Urinary bladder (tissue), 4 donors: ENCODE data around the gene FBXL16. TPM values are rescaled to one million over a fixed set of nuclear protein-coding genes. Genes with fewer than 3 reads are reported as not detected.
"Not testable (repeated sequence)": the region's sequence is repeated elsewhere in the genome, so short reads cannot be mapped to it uniquely, and the experiment has no call there.

ENCODE experiments used
- DNase-seq: peaks from one replicate; pipeline ENCODE4 v3.0.0-alpha.2; 2015; ENCODE audit errors: extremely low spot score
- H3K27ac ChIP-seq: one replicate; pipeline ENCODE4 v1.5.1; 2013; ENCODE audit warnings: low read depth, mild to moderate bottlenecking, moderate library complexity
- H3K36me3 ChIP-seq: one replicate; pipeline ENCODE4 v1.6.1; 2013; ENCODE audit warnings: mild to moderate bottlenecking, moderate library complexity; ENCODE audit not compliant: insufficient read depth
- H3K4me1 ChIP-seq: one replicate; pipeline ENCODE4 v1.6.1; 2013; ENCODE audit warnings: mild to moderate bottlenecking, moderate library complexity; ENCODE audit not compliant: insufficient read depth
- H3K4me3 ChIP-seq: one replicate; pipeline ENCODE4 v1.5.1; 2013; ENCODE audit warnings: low read depth, low read length
- WGBS: extraction: QIAGEN DNeasy Blood & Tissue Kit; methylation state at CpG from one replicate; pipeline ENCODE4 v1.1.7; 2013; 5-methylcytosine and 5-hydroxymethylcytosine counted together
- polyA plus RNA-seq: library from polyadenylated mRNA; stranded (reverse); fragments of 200-250 nt; gene quantifications from one replicate; pipeline ENCODE4 v1.2.3, GENCODE V29; 2013
- total RNA-seq: library from RNA; depleted of rRNA; stranded (reverse); fragments of >200 nt; gene quantifications from one replicate; pipeline ENCODE4 v1.2.3, GENCODE V29; 2014
- donor health status: healthy with polysubstance abuse.
- donor health status: healthy.

Gene FBXL16, protein sequence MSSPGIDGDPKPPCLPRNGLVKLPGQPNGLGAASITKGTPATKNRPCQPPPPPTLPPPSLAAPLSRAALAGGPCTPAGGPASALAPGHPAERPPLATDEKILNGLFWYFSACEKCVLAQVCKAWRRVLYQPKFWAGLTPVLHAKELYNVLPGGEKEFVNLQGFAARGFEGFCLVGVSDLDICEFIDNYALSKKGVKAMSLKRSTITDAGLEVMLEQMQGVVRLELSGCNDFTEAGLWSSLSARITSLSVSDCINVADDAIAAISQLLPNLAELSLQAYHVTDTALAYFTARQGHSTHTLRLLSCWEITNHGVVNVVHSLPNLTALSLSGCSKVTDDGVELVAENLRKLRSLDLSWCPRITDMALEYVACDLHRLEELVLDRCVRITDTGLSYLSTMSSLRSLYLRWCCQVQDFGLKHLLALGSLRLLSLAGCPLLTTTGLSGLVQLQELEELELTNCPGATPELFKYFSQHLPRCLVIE
- total RNA-seq: 0.26 TPM
- polyA plus RNA-seq: 0.68 TPM

DNA sequence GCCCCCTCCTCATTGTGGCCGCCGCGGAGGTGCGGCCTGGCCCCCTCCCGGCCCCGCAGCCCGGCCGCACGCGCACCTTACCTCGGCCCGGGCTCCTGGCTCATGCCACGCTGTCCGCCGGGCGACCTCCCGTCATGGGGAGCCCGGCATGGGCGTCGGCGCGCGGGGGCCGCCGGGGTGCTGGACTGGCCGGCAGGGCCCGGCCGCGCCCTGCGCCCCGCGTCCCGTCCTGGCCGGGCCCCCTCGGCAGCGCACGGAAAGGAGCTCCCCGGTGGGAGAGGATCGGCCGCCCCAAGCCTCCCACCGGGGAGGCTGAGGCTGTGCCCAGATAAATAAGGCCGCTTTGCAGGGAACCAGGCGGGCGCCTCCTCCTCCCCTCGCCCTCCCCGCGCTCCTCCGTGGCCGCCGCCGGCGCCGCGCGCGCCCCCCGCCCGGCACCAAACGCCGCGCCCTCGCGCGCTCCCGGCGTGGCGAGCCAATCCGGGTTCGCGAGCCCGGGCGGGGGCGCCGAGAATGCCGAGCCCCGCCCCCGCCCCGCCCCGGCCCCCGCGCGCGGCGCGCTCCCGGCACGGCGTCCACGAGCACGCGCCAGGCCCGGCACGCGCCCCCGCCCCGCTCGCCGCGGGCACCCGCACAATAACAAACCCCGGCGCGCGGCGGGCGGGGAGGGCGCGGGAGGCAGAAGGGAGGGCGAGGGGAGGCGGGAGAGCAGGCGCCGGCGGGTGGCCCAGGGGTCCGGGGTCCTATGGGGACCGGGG lies at the start of gene FBXL16:
FBXL16 (minus strand) TSS at position 371 of the 758 bp plus-strand sequence. CDS start 8,396 bp downstream, outside the sequence.
- Histone ChIP-seq H3K27ac (no peak within 1 kb of the TSS), H3K4me3 (peak within 1 kb of the TSS; percentile 25), H3K36me3 (no peaks in the 10 kb centered on the region), H3K4me1 (peaks cover 3% of the 10 kb centered on the region)
- 1% methylated on average over 113 of the region's 115 CpGs for WGBS
- no peak for DNase-seq

DNA sequence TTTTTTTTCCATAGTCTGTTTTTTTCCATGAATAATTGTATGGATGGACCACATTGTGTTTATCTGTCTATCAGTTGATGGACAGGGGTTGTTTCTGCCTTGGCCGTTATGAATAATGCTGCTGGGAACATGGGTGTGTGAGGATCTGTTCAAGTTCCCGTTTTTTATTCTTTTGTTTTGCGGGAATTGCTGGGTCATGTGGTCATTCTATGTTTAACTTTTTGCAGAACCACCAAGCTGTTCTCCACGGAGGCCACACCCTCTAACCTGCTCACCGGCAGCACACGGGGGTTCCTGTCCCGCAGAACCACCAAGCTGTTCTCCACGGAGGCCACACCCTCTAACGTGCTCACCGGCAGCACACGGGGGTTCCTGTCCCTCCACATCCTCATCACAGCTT lies 49.1 kb upstream of the FBXL16 start:
- WGBS: 58% methylated on average over 11 of the region's 11 CpGs
- DNase-seq: no peak
- H3K27ac ChIP-seq: no peak overlapping the region
- no peaks in the 10 kb centered on the region for H3K4me1 ChIP-seq
- H3K36me3 ChIP-seq: no peaks in the 10 kb centered on the region
- no peak overlapping the region for H3K4me3 ChIP-seq

DNA sequence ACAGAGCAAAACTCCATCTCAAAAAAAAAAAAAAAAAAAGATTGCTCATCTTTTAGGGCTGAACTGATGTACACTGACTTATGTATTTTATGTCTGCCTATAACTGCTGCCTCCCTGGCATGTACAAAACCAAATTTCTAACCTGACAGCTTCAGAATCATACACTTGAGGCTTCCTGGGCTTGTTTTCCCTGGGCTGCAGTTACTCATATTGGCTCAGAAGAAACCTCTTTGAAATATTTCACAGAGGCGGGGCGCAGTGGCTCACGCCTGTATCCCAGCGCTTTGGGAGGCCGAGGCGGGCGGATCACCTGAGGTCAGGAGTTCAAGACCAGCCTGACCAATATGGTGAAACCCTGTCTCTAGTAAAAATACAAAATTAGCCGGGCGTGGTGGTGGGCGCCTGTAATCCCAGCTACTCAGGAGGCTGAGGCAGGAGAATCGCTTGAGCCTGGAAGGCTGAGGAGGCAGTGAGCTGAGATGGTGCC lies 48.6 kb upstream of the FBXL16 start:
- not testable (repeated sequence) for H3K27ac ChIP-seq, H3K36me3 ChIP-seq, H3K4me1 ChIP-seq, DNase-seq, H3K4me3 ChIP-seq
- 87% methylated on average over 11 of the region's 11 CpGs for WGBS

DNA sequence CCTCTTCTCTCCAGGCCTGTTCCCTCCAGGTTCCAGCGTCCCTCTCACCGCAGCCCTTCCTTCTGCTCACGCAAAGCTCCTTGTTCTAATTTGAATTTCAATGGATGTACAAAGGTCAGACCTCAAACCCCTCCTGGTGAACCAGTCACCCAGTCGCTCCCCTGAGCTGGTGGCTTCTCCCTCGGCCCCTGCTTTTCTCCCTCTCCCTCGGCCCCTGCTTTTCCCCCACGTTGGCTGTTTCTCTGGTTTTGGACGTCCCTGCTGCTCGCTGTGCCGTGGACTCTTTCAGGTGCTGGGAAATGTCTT lies 46.4 kb upstream of the FBXL16 start:
- H3K36me3 ChIP-seq: no peaks in the 10 kb centered on the region
- WGBS: 26% methylated on average over 10 of the region's 10 CpGs
- DNase-seq: no peak
- H3K27ac ChIP-seq: no peak overlapping the region
- H3K4me3 ChIP-seq: no peak overlapping the region
- no peaks in the 10 kb centered on the region for H3K4me1 ChIP-seq

DNA sequence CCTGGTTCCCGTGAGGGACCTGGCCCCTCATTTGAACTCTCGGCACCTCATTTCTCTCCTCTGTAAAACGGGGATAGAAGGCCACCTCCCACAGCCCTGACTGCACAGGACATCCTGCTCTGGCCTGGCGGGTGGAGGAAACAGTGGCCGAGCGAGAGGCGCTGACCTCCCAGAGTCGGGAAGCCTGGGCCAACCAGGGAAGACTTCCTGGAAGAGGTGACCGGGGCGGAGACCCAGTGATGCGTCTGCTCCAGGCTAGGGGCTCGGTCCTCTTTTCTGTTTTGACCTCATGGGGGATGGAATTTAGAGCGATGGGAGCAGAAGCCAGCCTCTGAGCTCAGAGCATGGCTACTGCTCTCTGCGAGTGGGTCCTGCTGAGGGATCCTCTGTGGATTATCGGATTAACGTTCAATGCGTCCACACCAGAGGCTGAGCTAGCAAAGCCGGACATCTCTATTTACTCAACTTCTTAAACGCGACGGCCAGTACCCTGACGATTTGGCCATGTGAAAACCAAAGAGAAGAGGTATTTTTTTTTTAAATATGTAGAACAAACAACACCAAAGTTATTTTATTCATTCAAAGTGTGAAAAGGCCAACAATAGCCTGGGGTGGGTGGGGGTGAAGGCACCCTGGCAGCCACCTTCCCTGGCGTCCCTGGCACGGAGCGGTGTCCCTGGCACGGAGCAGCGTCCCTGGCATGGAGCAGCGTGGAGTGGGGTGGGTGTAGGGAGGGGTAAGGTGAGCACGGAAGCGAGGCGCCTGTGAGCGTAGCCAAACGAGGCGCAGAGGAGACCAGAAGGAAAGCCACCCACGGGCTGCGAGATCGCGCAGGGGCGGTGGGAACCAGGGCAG lies 45.8 kb upstream of the FBXL16 start:
- DNase-seq: no peak
- Histone ChIP-seq H3K36me3 (no peaks in the 10 kb centered on the region), H3K4me1 (no peaks in the 10 kb centered on the region), H3K4me3 (no peak overlapping the region), H3K27ac (no peak overlapping the region)
- WGBS: 63% methylated on average over 39 of the region's 39 CpGs

DNA sequence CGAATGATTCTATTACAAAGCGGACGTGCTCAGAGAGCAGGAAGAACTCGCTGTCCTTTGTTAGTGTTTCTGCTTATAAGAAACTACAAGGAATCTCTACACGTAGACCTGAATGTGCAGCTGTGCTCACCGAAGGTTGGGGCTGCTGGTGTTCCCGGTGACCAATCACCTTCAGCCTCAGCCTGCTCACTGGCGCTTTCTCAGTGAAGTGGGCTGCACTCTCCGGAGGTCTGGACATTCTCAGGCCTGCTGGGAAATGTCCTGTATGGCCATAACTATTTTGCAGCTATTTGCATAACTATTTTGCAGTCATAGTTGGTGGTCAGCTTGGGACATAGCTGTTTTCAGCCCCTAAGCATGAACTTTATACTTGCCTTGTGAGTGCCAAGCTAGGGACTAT lies 44.9 kb upstream of the FBXL16 start:
- Histone ChIP-seq H3K4me1 (no peaks in the 10 kb centered on the region), H3K4me3 (no peak overlapping the region), H3K27ac (no peak overlapping the region), H3K36me3 (no peaks in the 10 kb centered on the region)
- DNase-seq: no peak
- 40% methylated on average over 9 of the region's 9 CpGs for WGBS

DNA sequence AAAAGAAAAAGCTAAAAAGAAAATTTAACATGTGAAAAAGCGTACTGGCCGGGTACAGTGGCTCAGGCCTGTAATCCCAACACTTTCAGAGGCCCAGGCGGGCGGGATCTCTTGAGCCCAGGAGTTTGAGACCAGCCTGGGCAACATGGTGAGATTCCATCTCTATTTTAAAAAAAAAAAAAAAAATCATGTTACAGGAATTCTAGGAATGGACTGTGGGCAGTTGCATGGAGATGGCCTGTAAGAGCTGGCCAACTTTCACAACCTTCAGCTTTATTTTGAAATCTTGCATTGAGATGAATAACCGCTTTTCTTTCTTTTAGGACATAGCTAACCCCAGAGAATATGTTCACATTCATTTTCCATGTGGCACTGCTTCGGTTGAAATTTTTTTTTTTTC lies 43.4 kb upstream of the FBXL16 start:
- 90% methylated on average over 6 of the region's 6 CpGs for WGBS

DNA sequence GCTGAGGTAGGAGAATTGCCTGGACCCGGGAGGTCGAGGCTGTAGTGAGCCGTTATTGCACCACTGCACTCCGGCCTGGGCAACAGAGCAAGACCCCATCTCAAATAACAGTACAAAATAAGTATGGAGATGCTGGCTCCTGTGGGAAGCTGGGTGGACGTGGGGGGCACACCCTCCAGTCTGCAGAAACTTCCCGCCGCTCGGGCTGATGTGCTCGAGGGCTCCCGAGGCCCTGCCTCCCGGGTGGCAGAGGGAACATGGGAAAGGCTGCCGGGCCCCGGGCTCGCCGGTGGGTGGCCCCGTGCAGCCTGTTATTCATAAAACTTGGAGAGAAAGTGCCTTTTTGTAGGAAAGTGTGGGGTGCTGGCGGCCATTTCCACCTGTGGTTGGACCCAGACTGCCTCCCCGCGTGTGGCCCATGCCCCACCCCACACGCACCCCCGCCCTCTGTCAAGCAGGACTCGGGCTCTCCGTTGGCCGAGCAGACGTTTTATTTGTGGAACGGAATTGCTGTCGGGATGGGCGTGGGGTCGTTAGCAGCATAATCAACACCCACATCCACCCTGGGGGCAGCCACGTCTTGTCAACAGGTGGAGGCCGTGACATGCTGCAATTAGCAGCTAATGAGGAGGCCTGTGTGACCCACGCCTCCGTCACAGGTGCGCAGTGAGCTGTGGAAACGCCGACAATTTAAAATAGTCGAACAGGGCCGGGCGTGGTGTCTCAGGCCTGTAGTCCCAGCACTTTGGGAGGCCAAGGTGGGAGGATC lies 42.6 kb upstream of the FBXL16 start:
- Histone ChIP-seq H3K36me3 (no peaks in the 10 kb centered on the region), H3K4me1 (no peaks in the 10 kb centered on the region), H3K4me3 (no peak overlapping the region), H3K27ac (no peak overlapping the region)
- no peak for DNase-seq
- WGBS: 79% methylated on average over 39 of the region's 39 CpGs

More for the DNA sequence above, 43.4 kb upstream of the FBXL16 start:
- Histone ChIP-seq H3K27ac (no peak overlapping the region), H3K4me3 (no peak overlapping the region), H3K4me1 (no peaks in the 10 kb centered on the region), H3K36me3 (no peaks in the 10 kb centered on the region)
- no peak for DNase-seq

DNA sequence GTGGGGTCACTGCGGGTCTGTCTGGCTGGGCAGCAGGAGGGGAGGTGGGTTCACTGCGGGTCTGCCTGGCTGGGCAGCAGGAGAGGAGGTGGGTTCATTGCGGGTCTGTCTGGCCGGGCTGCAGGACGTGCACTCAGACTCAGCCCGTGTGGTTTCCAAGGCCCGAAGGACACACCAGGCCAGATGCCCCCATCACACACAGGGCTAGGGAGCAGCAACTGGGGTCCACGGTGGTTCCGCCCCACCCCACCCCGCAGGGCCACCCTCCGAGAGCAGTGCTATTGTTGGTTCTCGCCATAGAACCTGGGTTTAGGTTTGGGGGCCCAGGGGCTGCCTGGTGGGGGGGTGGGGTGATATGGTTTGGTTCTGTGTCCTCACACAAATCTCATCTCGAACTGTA lies 41.0 kb upstream of the FBXL16 start:
- no peaks in the 10 kb centered on the region for H3K36me3 ChIP-seq
- no peak overlapping the region for H3K27ac ChIP-seq
- 78% methylated on average over 13 of the region's 13 CpGs for WGBS
- no peaks in the 10 kb centered on the region for H3K4me1 ChIP-seq
- no peak for DNase-seq
- H3K4me3 ChIP-seq: no peak overlapping the region

DNA sequence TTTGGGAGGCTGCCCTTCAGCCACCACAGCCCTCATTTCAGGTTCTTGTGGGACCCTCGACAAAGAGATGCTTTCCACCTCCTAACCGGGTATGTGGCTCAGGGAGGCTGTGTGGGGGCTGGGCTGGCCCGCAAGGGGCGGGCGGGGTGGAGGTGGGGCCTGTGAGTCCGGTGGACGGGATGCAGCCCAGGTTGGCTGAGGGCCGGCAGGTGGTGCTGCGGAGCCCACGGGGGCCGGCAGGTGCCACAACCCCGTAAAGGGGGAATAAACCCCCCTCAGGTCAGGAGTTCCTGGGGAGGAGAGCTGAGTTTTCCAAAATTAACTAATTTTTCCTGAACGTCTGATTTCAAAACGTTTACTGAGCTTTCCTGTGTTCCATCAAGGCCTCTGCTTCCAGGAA lies 40.1 kb upstream of the FBXL16 start:
- WGBS: 4% methylated on average over 14 of the region's 14 CpGs
- no peaks in the 10 kb centered on the region for H3K36me3 ChIP-seq
- no peak for DNase-seq
- no peak overlapping the region for H3K4me3 ChIP-seq
- no peak overlapping the region for H3K27ac ChIP-seq
- no peaks in the 10 kb centered on the region for H3K4me1 ChIP-seq

DNA sequence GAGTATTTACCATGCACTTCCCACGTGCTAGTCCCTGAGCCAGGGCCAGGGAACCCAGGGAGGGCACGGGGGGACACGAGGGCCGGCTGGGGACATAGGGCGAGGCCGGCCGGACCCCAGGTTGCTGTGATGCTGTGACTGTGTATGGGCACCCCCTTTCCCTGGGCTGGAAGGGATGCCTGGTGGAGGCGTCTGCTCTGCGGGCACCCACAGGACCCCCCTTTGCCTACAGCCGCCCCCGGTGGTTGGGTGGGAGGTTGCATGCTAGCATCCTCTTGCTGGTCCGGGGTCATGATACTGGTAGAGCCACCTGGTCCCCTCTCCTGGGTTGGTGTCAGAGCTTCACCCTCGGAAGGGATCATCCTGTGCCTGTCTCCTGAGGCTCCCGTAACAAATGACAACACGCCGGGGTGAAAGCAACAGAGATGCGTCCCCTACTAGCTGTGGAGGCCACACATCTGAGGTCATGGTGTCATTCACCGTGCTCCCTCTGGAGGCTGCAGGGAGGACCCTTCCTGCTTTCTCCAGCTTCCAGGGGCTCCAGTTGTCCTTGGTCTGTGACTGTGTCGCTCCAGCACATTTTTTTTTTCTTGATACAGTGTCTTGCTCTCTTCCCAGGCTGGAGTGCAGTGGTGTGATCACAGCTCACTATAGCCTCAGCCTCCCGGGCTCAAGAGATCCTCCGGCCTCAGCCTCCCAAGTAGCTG lies 38.3 kb upstream of the FBXL16 start:
- WGBS: 83% methylated on average over 21 of the region's 21 CpGs
- no peak overlapping the region for H3K27ac ChIP-seq
- H3K4me3 ChIP-seq: no peak overlapping the region
- no peaks in the 10 kb centered on the region for H3K4me1 ChIP-seq
- DNase-seq: no peak
- no peaks in the 10 kb centered on the region for H3K36me3 ChIP-seq

DNA sequence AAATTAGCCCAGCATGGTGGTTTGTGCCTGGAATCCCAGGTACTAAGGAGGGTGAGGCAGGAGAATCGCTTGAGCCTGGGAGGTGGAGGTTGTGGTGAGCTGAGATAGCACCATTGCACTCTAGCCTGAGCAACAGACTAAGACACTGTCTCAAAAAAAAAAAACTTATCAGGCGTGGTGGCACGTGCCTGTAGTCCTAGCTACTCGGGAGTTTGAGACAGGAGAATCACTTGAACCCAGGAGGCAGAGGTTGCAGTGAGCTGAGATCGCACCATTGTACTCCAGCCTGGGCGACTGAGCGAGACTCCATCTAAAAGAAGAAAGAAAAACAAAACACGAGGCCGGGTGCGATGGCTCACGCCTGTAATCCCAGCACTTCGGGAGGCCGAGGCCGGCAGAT lies 37.3 kb upstream of the FBXL16 start:
- WGBS: 82% methylated on average over 14 of the region's 14 CpGs
- H3K4me1 ChIP-seq, DNase-seq, H3K36me3 ChIP-seq, H3K27ac ChIP-seq, H3K4me3 ChIP-seq: not testable (repeated sequence)
